Measurements from ENCODE around the gene KCNMA1.

KCNMA1 gene

DNA sequence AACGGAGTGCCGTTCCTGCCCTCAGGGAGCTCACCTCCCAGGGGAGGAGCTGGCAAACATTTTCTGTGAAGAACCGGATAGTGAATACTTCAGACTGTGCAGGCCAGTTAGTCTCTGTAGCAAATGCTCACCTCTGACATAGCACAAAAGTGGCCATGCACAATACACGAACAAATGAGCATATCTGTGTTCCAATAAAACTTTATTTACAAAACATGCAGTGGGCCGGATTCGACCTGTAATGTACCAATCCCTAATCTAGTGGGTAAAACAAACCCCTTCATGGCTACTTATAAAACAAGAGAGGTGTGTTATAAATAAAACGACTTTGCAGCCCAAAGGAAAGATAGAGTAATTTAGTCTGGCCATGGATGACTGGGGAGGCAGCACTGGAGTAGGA is 48.7 kb downstream of the KCNMA1 start:
- Histone ChIP-seq H2AK5ac (ENCODE audit: low read depth, low read length) (no peak overlapping the region), H3K4me1 (ENCODE audit: control insufficient read depth in 2 of 2, insufficient read depth in 1 of 2, low read depth in 1 of 2, low read length in 2 of 2) (peaks cover 0 to 10% of the 10 kb centered on the region in 2 donors), H4K8ac (ENCODE audit: low read depth, low read length) (no peak overlapping the region), H3K4me2 (ENCODE audit: insufficient read depth, low read length, poor library complexity, severe bottlenecking) (no peak overlapping the region), H3K9me3 (replicated peaks in 1 of 2; ENCODE audit: control insufficient read depth in 2 of 2, insufficient read depth in 1 of 2, low read depth in 1 of 2, low read length in 2 of 2) (no peaks in the 10 kb centered on the region), H3K79me1 (ENCODE audit: low read depth, low read length) (no peaks in the 10 kb centered on the region), H3K4me3 (ENCODE audit: low read length in 2 of 2) (no peak overlapping the region), H3K27me3 (ENCODE audit: control insufficient read depth in 3 of 3, insufficient read depth in 3 of 3, low read depth in 1 of 3, low read length in 3 of 3) (no peaks in the 10 kb centered on the region), H3K23ac (ENCODE audit: low read depth, low read length, poor library complexity) (no peak overlapping the region), H3K4ac (ENCODE audit: low read length) (no peak overlapping the region), H2BK15ac (ENCODE audit: low read length) (no peak overlapping the region), H2BK120ac (ENCODE audit: low read depth, low read length) (no peak overlapping the region), H3K36me3 (replicated peaks in 1 of 2; ENCODE audit: control insufficient read depth in 2 of 2, insufficient read depth in 2 of 2, low read length in 2 of 2) (no peaks in the 10 kb centered on the region), H4K91ac (ENCODE audit: low read depth, low read length, poor library complexity) (no peak overlapping the region), H2BK5ac (ENCODE audit: low read length) (no peak overlapping the region), H3K14ac (ENCODE audit: low read length) (no peak overlapping the region), H2BK12ac (ENCODE audit: low read length) (no peak overlapping the region), H3K18ac (ENCODE audit: low read length) (no peak overlapping the region), H2AFZ (ENCODE audit: low read length) (no peak overlapping the region), H3K9ac (ENCODE audit: low read depth, low read length, poor library complexity) (no peak overlapping the region), H3K27ac (replicated peaks; ENCODE audit: low read length) (no peak overlapping the region)
- no CpG with 5 or more reads among the region's 7 CpGs for WGBS, 2 donors (ENCODE audit: extremely low coverage in 2 of 2, insufficient read length in 2 of 2, insufficient replicate concordance in 1 of 2)
- no peak for DNase-seq (ENCODE audit: low spot score)

DNA sequence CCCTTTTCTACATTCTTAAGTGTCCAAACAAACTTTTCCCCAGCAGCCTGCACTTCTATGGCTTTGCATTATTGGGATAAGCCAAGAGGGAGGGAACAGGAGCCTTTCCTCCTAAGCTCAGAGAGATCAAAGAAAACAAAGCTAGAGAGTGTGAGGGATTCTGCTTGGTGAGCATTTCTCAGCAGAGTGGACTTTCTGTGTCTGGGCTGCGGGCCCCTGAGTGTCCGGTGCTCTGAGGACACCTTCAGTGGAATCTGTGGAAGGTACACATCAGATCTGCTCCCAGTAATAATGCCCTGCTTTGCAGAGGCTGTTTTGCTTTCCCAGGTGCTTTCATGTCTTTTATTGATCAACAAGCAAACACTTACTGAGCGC is 50.2 kb downstream of the KCNMA1 start:
- Histone ChIP-seq H2BK5ac (ENCODE audit: low read length) (no peak overlapping the region), H3K4me3 (ENCODE audit: low read length in 2 of 2) (no peak overlapping the region), H3K79me1 (ENCODE audit: low read depth, low read length) (no peaks in the 10 kb centered on the region), H3K27ac (replicated peaks; ENCODE audit: low read length) (no peak overlapping the region), H3K9me3 (replicated peaks in 1 of 2; ENCODE audit: control insufficient read depth in 2 of 2, insufficient read depth in 1 of 2, low read depth in 1 of 2, low read length in 2 of 2) (no peaks in the 10 kb centered on the region), H2AK5ac (ENCODE audit: low read depth, low read length) (no peak overlapping the region), H4K91ac (ENCODE audit: low read depth, low read length, poor library complexity) (no peak overlapping the region), H3K23ac (ENCODE audit: low read depth, low read length, poor library complexity) (no peak overlapping the region), H3K4me2 (ENCODE audit: insufficient read depth, low read length, poor library complexity, severe bottlenecking) (no peak overlapping the region), H2BK15ac (ENCODE audit: low read length) (no peak overlapping the region), H3K4ac (ENCODE audit: low read length) (no peak overlapping the region), H3K4me1 (ENCODE audit: control insufficient read depth in 2 of 2, insufficient read depth in 1 of 2, low read depth in 1 of 2, low read length in 2 of 2) (peaks cover 0 to 10% of the 10 kb centered on the region in 2 donors), H3K36me3 (replicated peaks in 1 of 2; ENCODE audit: control insufficient read depth in 2 of 2, insufficient read depth in 2 of 2, low read length in 2 of 2) (no peaks in the 10 kb centered on the region), H2AFZ (ENCODE audit: low read length) (no peak overlapping the region), H3K9ac (ENCODE audit: low read depth, low read length, poor library complexity) (no peak overlapping the region), H2BK120ac (ENCODE audit: low read depth, low read length) (no peak overlapping the region), H4K8ac (ENCODE audit: low read depth, low read length) (no peak overlapping the region), H3K14ac (ENCODE audit: low read length) (no peak overlapping the region), H3K18ac (ENCODE audit: low read length) (peak overlapping the region; percentile 30), H3K27me3 (ENCODE audit: control insufficient read depth in 3 of 3, insufficient read depth in 3 of 3, low read depth in 1 of 3, low read length in 3 of 3) (no peaks in the 10 kb centered on the region), H2BK12ac (ENCODE audit: low read length) (no peak overlapping the region)
- no CpG with 5 or more reads among the region's 3 CpGs for WGBS, 2 donors (ENCODE audit: extremely low coverage in 2 of 2, insufficient read length in 2 of 2, insufficient replicate concordance in 1 of 2)
- DNase-seq (ENCODE audit: low spot score) = no peak

DNA sequence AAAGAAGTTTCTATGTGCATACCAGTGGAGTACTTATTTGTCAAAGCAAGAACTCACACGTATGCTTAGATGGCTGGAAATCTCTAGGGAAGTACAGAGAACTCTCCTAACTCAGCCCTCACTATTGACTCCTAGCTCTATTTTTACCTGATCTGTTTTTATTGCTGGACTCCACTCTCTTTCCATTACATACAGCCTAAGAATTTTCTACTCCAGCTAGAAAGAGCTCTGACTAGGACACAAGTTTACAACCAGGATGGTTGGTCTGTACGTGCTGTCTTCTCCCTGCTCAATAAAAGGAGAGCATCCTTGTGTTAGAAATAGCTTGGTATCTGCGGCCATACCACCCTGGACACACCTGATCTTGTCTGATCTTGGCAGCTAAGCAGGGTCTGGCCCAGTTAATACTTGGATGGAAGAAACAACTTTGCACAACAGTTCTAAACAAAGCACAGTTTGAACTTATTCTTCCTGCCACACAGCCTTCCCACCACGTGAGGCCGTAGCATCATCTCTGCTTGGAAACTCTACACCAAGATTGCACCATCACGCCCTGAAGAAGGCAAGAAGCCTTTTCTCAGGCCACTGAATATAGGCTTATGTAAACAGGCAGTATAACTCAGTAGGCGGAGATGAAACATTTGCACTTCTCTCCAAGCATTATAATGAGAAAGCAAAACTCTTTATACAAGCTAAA is 50.7 kb downstream of the KCNMA1 start:
- Histone ChIP-seq H3K79me1 (ENCODE audit: low read depth, low read length) (no peaks in the 10 kb centered on the region), H2BK15ac (ENCODE audit: low read length) (no peak overlapping the region), H2BK5ac (ENCODE audit: low read length) (no peak overlapping the region), H3K4me2 (ENCODE audit: insufficient read depth, low read length, poor library complexity, severe bottlenecking) (no peak overlapping the region), H2BK120ac (ENCODE audit: low read depth, low read length) (no peak overlapping the region), H3K4ac (ENCODE audit: low read length) (no peak overlapping the region), H3K9ac (ENCODE audit: low read depth, low read length, poor library complexity) (no peak overlapping the region), H2AFZ (ENCODE audit: low read length) (no peak overlapping the region), H4K8ac (ENCODE audit: low read depth, low read length) (no peak overlapping the region), H4K91ac (ENCODE audit: low read depth, low read length, poor library complexity) (no peak overlapping the region), H3K14ac (ENCODE audit: low read length) (no peak overlapping the region), H3K27me3 (ENCODE audit: control insufficient read depth in 3 of 3, insufficient read depth in 3 of 3, low read depth in 1 of 3, low read length in 3 of 3) (no peaks in the 10 kb centered on the region), H3K4me3 (ENCODE audit: low read length in 2 of 2) (no peak overlapping the region), H3K4me1 (ENCODE audit: control insufficient read depth in 2 of 2, insufficient read depth in 1 of 2, low read depth in 1 of 2, low read length in 2 of 2) (peaks cover 0 to 10% of the 10 kb centered on the region in 2 donors), H2AK5ac (ENCODE audit: low read depth, low read length) (no peak overlapping the region), H3K27ac (replicated peaks; ENCODE audit: low read length) (no peak overlapping the region), H3K36me3 (replicated peaks in 1 of 2; ENCODE audit: control insufficient read depth in 2 of 2, insufficient read depth in 2 of 2, low read length in 2 of 2) (no peaks in the 10 kb centered on the region), H3K9me3 (replicated peaks in 1 of 2; ENCODE audit: control insufficient read depth in 2 of 2, insufficient read depth in 1 of 2, low read depth in 1 of 2, low read length in 2 of 2) (no peaks in the 10 kb centered on the region), H3K23ac (ENCODE audit: low read depth, low read length, poor library complexity) (no peak overlapping the region), H3K18ac (ENCODE audit: low read length) (no peak overlapping the region), H2BK12ac (ENCODE audit: low read length) (no peak overlapping the region)
- no CpG with 5 or more reads among the region's 7 CpGs for WGBS, 2 donors (ENCODE audit: extremely low coverage in 2 of 2, insufficient read length in 2 of 2, insufficient replicate concordance in 1 of 2)
- no peak for DNase-seq (ENCODE audit: low spot score)

DNA sequence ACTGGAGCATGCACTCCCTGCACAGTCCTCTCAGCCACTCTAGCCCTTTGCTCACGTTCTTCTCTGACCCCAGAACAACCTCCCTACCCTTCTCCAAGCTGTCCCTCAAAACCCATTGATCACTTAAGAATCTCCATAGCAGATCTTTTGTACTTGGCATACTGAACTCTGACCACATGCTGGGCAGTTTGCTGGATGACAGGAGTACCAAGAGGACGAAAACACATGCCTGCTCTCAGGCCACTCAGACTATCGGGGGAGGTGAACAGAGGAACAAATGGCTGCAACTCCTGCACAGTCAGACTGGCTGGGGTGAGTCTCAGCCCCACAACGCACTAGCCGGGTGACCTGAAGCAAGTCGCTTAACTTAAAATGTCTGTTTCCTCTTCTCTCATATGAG is 52.7 kb downstream of the KCNMA1 start:
- Histone ChIP-seq H3K79me1 (ENCODE audit: low read depth, low read length) (no peaks in the 10 kb centered on the region), H2BK5ac (ENCODE audit: low read length) (no peak overlapping the region), H3K27me3 (ENCODE audit: control insufficient read depth in 3 of 3, insufficient read depth in 3 of 3, low read depth in 1 of 3, low read length in 3 of 3) (no peaks in the 10 kb centered on the region), H3K27ac (replicated peaks; ENCODE audit: low read length) (no peak overlapping the region), H3K4me3 (ENCODE audit: low read length in 2 of 2) (no peak overlapping the region), H3K4me1 (ENCODE audit: control insufficient read depth in 2 of 2, insufficient read depth in 1 of 2, low read depth in 1 of 2, low read length in 2 of 2) (peaks cover 0 to 10% of the 10 kb centered on the region in 2 donors), H3K4ac (ENCODE audit: low read length) (no peak overlapping the region), H2BK15ac (ENCODE audit: low read length) (no peak overlapping the region), H3K36me3 (replicated peaks in 1 of 2; ENCODE audit: control insufficient read depth in 2 of 2, insufficient read depth in 2 of 2, low read length in 2 of 2) (no peaks in the 10 kb centered on the region), H2BK12ac (ENCODE audit: low read length) (no peak overlapping the region), H4K91ac (ENCODE audit: low read depth, low read length, poor library complexity) (no peak overlapping the region), H2BK120ac (ENCODE audit: low read depth, low read length) (no peak overlapping the region), H4K8ac (ENCODE audit: low read depth, low read length) (no peak overlapping the region), H2AK5ac (ENCODE audit: low read depth, low read length) (no peak overlapping the region), H3K4me2 (ENCODE audit: insufficient read depth, low read length, poor library complexity, severe bottlenecking) (no peak overlapping the region), H3K9ac (ENCODE audit: low read depth, low read length, poor library complexity) (no peak overlapping the region), H2AFZ (ENCODE audit: low read length) (no peak overlapping the region), H3K14ac (ENCODE audit: low read length) (no peak overlapping the region), H3K23ac (ENCODE audit: low read depth, low read length, poor library complexity) (no peak overlapping the region), H3K9me3 (replicated peaks in 1 of 2; ENCODE audit: control insufficient read depth in 2 of 2, insufficient read depth in 1 of 2, low read depth in 1 of 2, low read length in 2 of 2) (no peaks in the 10 kb centered on the region), H3K18ac (ENCODE audit: low read length) (no peak overlapping the region)
- WGBS, 2 donors (ENCODE audit: extremely low coverage in 2 of 2, insufficient read length in 2 of 2, insufficient replicate concordance in 1 of 2) = no CpG with 5 or more reads among the region's 6 CpGs
- DNase-seq (ENCODE audit: low spot score) = no peak

All from neuronal stem cell (in vitro differentiated cells).